ENCODE results near the gene SLC24A3.
A peak's percentile ranks its signal among the peaks of the same experiment; 100 is the strongest.
"Not testable (repeated sequence)": the region's sequence is repeated elsewhere in the genome, so short reads cannot be mapped to it uniquely, and the experiment has no call there.

Gene SLC24A3

GRCh38 chr20:19600042-19600441 is 387.6 kb downstream of the SLC24A3 start:
- DNase-seq, result no peak

- DNase-seq, result no peak
These were observed 388.8 kb downstream of the SLC24A3 start for GRCh38 chr20:19601126-19601810.

- DNase-seq, result no peak
These were observed 390.4 kb downstream of the SLC24A3 start for GRCh38 chr20:19602675-19603375.

- no peak for DNase-seq
These were observed 390.9 kb downstream of the SLC24A3 start for GRCh38 chr20:19603376-19603750.

- no peak for DNase-seq
These were observed 393.5 kb downstream of the SLC24A3 start for GRCh38 chr20:19605786-19606485.

GRCh38 chr20:19609642-19610223 is 397.3 kb downstream of the SLC24A3 start:
- DNase-seq, result no peak

GRCh38 chr20:19615629-19616028 is 403.2 kb downstream of the SLC24A3 start:
- DNase-seq, result no peak

GRCh38 chr20:19616081-19616480 is 403.6 kb downstream of the SLC24A3 start:
- no peak for DNase-seq

- no peak for DNase-seq
These were observed 404.2 kb downstream of the SLC24A3 start for GRCh38 chr20:19616620-19617019.

- no peak for DNase-seq
These were observed 404.8 kb downstream of the SLC24A3 start for GRCh38 chr20:19617256-19617655.

- no peak for DNase-seq
These were observed 406.3 kb downstream of the SLC24A3 start for GRCh38 chr20:19618711-19619110.

- DNase-seq, result no peak
These were observed 407.5 kb downstream of the SLC24A3 start for GRCh38 chr20:19619904-19620430.

- no peak for DNase-seq
These were observed 408.0 kb downstream of the SLC24A3 start for GRCh38 chr20:19620446-19620845.

- no peak for DNase-seq
These were observed 408.6 kb downstream of the SLC24A3 start for GRCh38 chr20:19621072-19621471.

GRCh38 chr20:19624221-19624965 is 412.0 kb downstream of the SLC24A3 start:
- DNase-seq, result no peak

- DNase-seq, result no peak
These were observed 413.0 kb downstream of the SLC24A3 start for GRCh38 chr20:19625426-19625825.

- no peak for DNase-seq
These were observed 414.5 kb downstream of the SLC24A3 start for GRCh38 chr20:19626896-19627295.

GRCh38 chr20:19628570-19629134 is 416.2 kb downstream of the SLC24A3 start:
- peak in 2 of 14 donors; percentile 1 to 8 for DNase-seq

- no peak for DNase-seq
These were observed 419.0 kb downstream of the SLC24A3 start for GRCh38 chr20:19631410-19631809.

- no peak for DNase-seq
These were observed 421.5 kb downstream of the SLC24A3 start for GRCh38 chr20:19633985-19634384.

- not testable (repeated sequence) for DNase-seq
These were observed 427.1 kb downstream of the SLC24A3 start for GRCh38 chr20:19639471-19640045.
